Tibial artery (tissue), 4 donors: ENCODE results near the gene RSBN1L.

ENCODE experiments used
- DNase-seq, 2 donors: peaks; one replicate each; pipeline ENCODE4 v3.0.0-alpha.2; 2019
- H3K27ac ChIP-seq, 2 donors: fragments of 200-600 bp; sonication (generic) in 1 of 2; 1 replicate in 1 of 2; 2 replicates in 1 of 2; pipeline ENCODE4 v1.5.1; 2018 to 2019; ENCODE audit warnings: mild to moderate bottlenecking in 1 of 2
- H3K27me3 ChIP-seq, 2 donors: fragments of 200-600 bp; sonication (generic) in 1 of 2; one replicate each; pipeline versions ENCODE4 v1.5.1 to v1.6.0; 2016 to 2019
- H3K36me3 ChIP-seq, 3 donors: fragments of 200-600 bp; sonication (generic) in 2 of 3; one replicate each; pipeline ENCODE4 v1.5.1; 2016 to 2019; ENCODE audit warnings: mild to moderate bottlenecking in 2 of 3
- H3K4me1 ChIP-seq, 4 donors: fragments of 200-600 bp; sonication (generic) in 2 of 4; 1 replicate in 3 of 4; 2 replicates in 1 of 4; pipeline ENCODE4 v1.5.1; 2016 to 2019
- H3K4me3 ChIP-seq, 2 donors: fragments of 200-600 bp; sonication (generic) in 1 of 2; 1 replicate in 1 of 2; 2 replicates in 1 of 2; pipeline ENCODE4 v1.5.1; 2018 to 2019; ENCODE audit warnings: mild to moderate bottlenecking in 2 of 2
- H3K9me3 ChIP-seq, 3 donors: fragments of 200-600 bp; sonication (generic) in 1 of 3; one replicate each; pipeline ENCODE4 v1.5.1; 2016 to 2019
- intact Hi-C: fragments of 100-400 bp; cut with DNase I; formaldehyde crosslinking; loops from one replicate; pipeline ENCODE4 v1.15.0; 2023; ENCODE audit warnings: low total_unique reads
- TF ChIP-seq, protein P1 (sequence below), 2 experiments: fragments of 200-600 bp in 1 of 2; fragments of 450-650 bp in 1 of 2; IDR thresholded peaks; one replicate each; pipeline ENCODE4 v1.5.1; 2017 to 2019; ENCODE audit warnings: antibody characterized with exemption in 2 of 2, mild to moderate bottlenecking in 1 of 2, moderate library complexity in 1 of 2

Gene RSBN1L

DNA sequence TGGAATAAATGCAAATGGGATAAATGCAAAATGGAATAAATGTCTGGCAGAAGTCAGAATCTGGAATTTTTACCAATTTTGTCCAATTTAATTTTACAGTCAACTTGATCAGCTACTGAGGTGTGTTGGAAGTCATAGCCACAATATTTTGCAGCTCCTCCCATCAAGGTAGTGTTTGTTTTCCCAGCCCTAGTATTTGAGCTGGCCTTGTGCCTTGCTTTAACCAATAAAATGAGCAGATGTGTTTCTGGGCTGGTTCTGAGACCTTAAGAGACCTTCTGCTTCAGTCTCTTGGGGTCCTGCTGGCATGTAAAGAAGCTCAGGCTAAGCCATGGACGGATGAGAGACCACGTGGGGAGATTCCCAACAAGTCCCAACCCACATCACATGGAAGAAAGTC is 42.7 kb upstream of the RSBN1L start:
- TF ChIP-seq, protein P1, sequence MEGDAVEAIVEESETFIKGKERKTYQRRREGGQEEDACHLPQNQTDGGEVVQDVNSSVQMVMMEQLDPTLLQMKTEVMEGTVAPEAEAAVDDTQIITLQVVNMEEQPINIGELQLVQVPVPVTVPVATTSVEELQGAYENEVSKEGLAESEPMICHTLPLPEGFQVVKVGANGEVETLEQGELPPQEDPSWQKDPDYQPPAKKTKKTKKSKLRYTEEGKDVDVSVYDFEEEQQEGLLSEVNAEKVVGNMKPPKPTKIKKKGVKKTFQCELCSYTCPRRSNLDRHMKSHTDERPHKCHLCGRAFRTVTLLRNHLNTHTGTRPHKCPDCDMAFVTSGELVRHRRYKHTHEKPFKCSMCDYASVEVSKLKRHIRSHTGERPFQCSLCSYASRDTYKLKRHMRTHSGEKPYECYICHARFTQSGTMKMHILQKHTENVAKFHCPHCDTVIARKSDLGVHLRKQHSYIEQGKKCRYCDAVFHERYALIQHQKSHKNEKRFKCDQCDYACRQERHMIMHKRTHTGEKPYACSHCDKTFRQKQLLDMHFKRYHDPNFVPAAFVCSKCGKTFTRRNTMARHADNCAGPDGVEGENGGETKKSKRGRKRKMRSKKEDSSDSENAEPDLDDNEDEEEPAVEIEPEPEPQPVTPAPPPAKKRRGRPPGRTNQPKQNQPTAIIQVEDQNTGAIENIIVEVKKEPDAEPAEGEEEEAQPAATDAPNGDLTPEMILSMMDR (IDR thresholded peaks at IDR 0.05), result no peak
- Histone ChIP-seq H3K27ac (no peak overlapping the region), H3K9me3 (no peaks in the 10 kb centered on the region), H3K4me3 (no peak overlapping the region), H3K4me1 (peaks cover 0 to 8% (median 0%) of the 10 kb centered on the region in 4 donors), H3K27me3 (no peaks in the 10 kb centered on the region), H3K36me3 (peaks cover 5 to 11% (median 8%) of the 10 kb centered on the region in 3 donors)
- DNase-seq, result no peak
- intact Hi-C loops, result no loop called here

DNA sequence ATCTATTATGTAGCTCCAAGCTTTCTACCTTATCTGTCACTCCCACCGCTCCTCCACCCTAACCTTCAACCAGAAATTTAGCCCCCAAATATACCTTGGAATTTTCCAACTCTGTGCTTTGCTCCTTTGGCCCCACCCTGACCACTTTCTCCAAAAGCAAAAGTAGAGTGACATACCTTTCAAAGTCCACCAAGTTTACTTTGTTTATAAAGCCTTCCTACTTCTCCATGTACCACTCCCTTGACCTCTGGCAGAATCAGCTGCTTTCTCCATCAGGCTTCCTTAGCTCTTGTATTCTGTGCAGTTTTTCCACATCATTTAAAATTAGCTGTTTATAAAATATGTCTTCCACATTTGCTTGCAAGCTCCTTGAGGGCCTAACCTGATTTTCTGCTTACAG is 40.9 kb upstream of the RSBN1L start:
- DNase-seq, result no peak
- Histone ChIP-seq H3K9me3 (no peaks in the 10 kb centered on the region), H3K27ac (no peak overlapping the region), H3K4me1 (no peaks in the 10 kb centered on the region), H3K36me3 (peaks cover 5 to 16% (median 11%) of the 10 kb centered on the region in 3 donors), H3K27me3 (no peaks in the 10 kb centered on the region), H3K4me3 (no peak overlapping the region)
- TF ChIP-seq, protein P1 (IDR thresholded peaks at IDR 0.05), result no peak
- intact Hi-C loops, result loop anchor here (5.0 kb wide), 1 partner anchor 102 kb away; no protein-coding TSS in a partner anchor

DNA sequence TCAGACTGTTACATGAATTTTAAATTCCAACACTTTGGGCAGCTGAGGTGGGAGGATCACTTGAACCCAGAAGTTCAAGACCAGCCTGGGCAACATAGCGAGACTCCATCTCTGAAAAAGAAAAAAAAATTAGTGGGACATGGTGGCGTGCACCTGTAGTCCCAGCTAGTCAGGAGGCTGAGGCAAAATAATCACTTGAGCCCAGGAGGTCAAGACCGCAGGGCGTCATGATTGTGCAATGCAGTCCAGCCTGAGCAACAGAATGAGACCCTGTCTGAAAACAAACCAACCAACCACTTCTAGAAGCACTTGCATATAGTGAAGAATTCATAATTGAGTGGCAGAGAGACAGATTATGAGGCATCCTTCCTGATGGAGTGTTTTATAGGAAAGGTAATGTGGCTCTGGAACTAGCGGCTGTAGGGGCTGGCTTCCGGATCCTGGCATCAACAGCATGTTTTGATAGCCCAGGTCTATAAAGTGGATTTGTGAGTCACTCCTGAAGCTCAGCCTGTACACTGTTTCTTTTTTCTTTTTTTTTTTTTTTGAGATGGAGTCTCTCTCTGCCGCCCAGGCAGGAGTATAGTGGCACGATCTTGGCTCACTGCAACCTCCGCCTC is 40.3 kb upstream of the RSBN1L start:
- TF ChIP-seq, protein P1 (IDR thresholded peaks at IDR 0.05), result no peak
- Histone ChIP-seq H3K27me3 (no peaks in the 10 kb centered on the region), H3K36me3 (peaks cover 10 to 16% (median 11%) of the 10 kb centered on the region in 3 donors), H3K4me3 (no peak overlapping the region), H3K27ac (no peak overlapping the region), H3K9me3 (no peaks in the 10 kb centered on the region), H3K4me1 (no peaks in the 10 kb centered on the region)
- DNase-seq, result no peak
- intact Hi-C loops, result loop anchor here (5.0 kb wide), 1 partner anchor 101 kb away; no protein-coding TSS in a partner anchor

DNA sequence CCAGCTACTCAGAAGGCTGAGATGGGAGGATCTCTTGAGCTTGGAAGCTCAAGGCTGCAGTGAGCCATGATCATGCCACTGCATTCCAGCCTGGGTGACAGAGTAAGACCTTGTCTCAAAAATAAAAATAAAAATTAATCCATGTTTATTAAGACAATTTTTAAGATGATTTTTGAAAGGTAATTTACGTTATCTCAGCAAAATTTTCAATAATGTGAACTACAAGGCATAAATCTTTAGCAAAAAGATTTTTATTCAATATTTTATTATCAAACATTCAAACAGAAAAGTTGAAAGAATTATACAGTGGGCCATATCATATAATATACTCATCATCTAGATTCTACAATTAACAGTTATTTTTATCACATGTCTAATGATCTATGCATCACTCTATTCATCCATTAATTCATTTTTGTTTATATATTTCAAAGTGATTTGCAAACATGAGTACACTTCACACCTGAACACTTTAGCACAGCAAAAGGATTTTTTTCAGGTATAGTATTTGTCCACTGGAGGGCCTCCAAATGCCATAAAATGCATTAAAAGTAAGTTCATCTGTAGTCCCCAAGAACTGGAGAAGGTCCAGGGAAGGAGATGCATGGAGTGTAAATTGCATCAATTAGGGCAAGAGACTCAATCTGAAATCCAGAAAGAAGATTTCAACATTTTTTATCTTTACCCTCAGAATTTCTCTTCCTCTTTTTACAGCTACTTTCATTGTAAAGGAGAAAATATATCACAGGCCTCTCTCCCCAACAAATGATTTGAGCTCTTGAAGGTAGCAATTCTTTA is 38.6 kb upstream of the RSBN1L start:
- TF ChIP-seq, protein P1 (IDR thresholded peaks at IDR 0.05), result peak; percentile 36 to 38
- no peak for DNase-seq
- no peak overlapping the region for H3K27ac ChIP-seq
- no peaks in the 10 kb centered on the region for H3K27me3 ChIP-seq
- H3K36me3 ChIP-seq, result peaks cover 10 to 16% (median 11%) of the 10 kb centered on the region in 3 donors
- H3K9me3 ChIP-seq, result no peaks in the 10 kb centered on the region
- no peak overlapping the region for H3K4me3 ChIP-seq
- intact Hi-C loops, result loop anchor here (5.0 kb wide), 1 partner anchor 100 kb away; no protein-coding TSS in a partner anchor
- H3K4me1 ChIP-seq, result no peaks in the 10 kb centered on the region

DNA sequence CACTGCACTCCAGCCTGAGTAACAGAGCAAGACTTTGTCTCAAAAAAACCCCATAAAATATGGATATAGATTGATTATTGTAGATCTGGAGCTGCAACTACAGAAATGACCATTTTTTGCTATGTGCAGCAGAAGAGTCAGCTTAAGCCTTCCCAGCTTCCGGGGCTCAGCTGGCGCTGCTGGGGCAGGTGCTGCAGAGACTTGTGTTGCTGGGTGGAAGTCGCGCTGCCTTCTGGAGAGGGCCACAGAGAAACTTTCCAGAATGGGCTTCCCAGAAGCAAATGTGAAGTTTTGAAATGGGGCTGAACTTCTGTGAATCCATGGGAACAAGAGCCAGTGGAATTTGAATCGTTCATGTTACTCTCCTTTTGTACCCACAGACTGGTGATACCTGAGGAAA is 37.3 kb upstream of the RSBN1L start:
- Histone ChIP-seq H3K4me3 (no peak overlapping the region), H3K27ac (no peak overlapping the region), H3K4me1 (no peaks in the 10 kb centered on the region), H3K27me3 (no peaks in the 10 kb centered on the region), H3K9me3 (no peaks in the 10 kb centered on the region), H3K36me3 (peaks cover 10 to 16% (median 11%) of the 10 kb centered on the region in 3 donors)
- intact Hi-C loops, result loop anchor here (5.0 kb wide), 1 partner anchor 98 kb away; no protein-coding TSS in a partner anchor
- no peak for DNase-seq
- TF ChIP-seq, protein P1 (IDR thresholded peaks at IDR 0.05), result no peak
